Endothelial cell (in vitro differentiated cells): ENCODE results near the gene SLAMF1. TPM values are rescaled to one million over a fixed set of nuclear protein-coding genes. Genes with fewer than 3 reads are reported as not detected.

Experiments
- DNase-seq: peaks from one replicate; pipeline ENCODE4 v3.0.0; 2021; ENCODE audit warnings: low spot score
- H3K27ac Mint-ChIP-seq: one replicate; pipeline ENCODE4 v1.8.0; 2021; ENCODE audit warnings: mixed read lengths, inconsistent platforms; ENCODE audit not compliant: unreplicated experiment
- H3K27me3 Mint-ChIP-seq: one replicate; pipeline ENCODE4 v1.8.0; 2021; ENCODE audit warnings: mild to moderate bottlenecking, moderate library complexity, mixed read lengths, inconsistent platforms; ENCODE audit not compliant: unreplicated experiment
- H3K36me3 Mint-ChIP-seq: one replicate; pipeline ENCODE4 v1.8.0; 2021; ENCODE audit warnings: mild to moderate bottlenecking, low read depth, mixed read lengths, inconsistent platforms; ENCODE audit not compliant: unreplicated experiment
- H3K4me1 Mint-ChIP-seq: one replicate; pipeline ENCODE4 v1.8.0; 2021; ENCODE audit warnings: mild to moderate bottlenecking, mixed read lengths, inconsistent platforms; ENCODE audit not compliant: unreplicated experiment
- H3K4me3 Mint-ChIP-seq: one replicate; pipeline ENCODE4 v1.8.0; 2021; ENCODE audit warnings: mild to moderate bottlenecking, mixed read lengths, inconsistent platforms; ENCODE audit not compliant: unreplicated experiment
- H3K9me3 Mint-ChIP-seq: one replicate; pipeline ENCODE4 v1.8.0; 2021; ENCODE audit warnings: mixed read lengths, inconsistent platforms; ENCODE audit not compliant: unreplicated experiment
- CTCF ChIP-seq: fragments of 200-600 bp; sonication (generic); IDR thresholded peaks from one replicate; pipeline ENCODE4 v1.5.0; 2021; ENCODE audit warnings: antibody characterized with exemption; ENCODE audit not compliant: unreplicated experiment
- total RNA-seq: library from RNA; stranded (reverse); fragmentation: NEBNext Ultra II Directional; extraction: Animal tissue kit (Norgen Biotek cat#: 25700); gene quantifications from one replicate; pipeline ENCODE4 v1.2.1, GENCODE V29; 2021; ENCODE audit not compliant: unreplicated experiment

SLAMF1 gene
- total RNA-seq, 1 donor from 2014 or later, result not detected

GRCh38 chr1:160643138-160643537 is 3.7 kb downstream of the SLAMF1 start:
- TF ChIP-seq CTCF, result no peak
- Mint-ChIP-seq H3K36me3 (no peaks in the 10 kb centered on the region), H3K27me3 (peaks cover 7% of the 10 kb centered on the region), H3K4me3 (no peak overlapping the region), H3K9me3 (no peaks in the 10 kb centered on the region), H3K4me1 (peaks cover 16% of the 10 kb centered on the region), H3K27ac (no peak overlapping the region)
- no peak for DNase-seq

DNA sequence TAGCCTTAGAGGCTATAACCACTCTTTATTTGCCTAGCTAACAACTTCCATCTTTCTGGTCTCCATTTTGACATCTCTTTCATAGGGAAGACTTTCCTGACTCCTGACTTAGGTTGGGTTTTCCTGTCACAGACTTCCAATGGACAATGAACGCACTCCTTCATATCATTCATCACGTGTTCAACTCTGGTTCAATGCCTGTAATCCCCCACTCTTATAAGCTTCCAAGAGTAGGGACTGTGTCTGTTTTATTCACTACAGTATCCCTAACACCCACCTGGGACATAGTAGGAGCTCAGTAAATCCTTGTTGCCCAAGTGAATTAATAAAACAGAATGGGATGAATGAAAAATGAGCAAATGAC is 4.6 kb downstream of the SLAMF1 start:
- H3K4me1 Mint-ChIP-seq, result peaks cover 21% of the 10 kb centered on the region
- H3K27ac Mint-ChIP-seq, result no peak overlapping the region
- no peak overlapping the region for H3K4me3 Mint-ChIP-seq
- DNase-seq, result no peak
- H3K36me3 Mint-ChIP-seq, result no peaks in the 10 kb centered on the region
- H3K9me3 Mint-ChIP-seq, result no peaks in the 10 kb centered on the region
- H3K27me3 Mint-ChIP-seq, result peaks cover 5% of the 10 kb centered on the region
- TF ChIP-seq CTCF, result no peak

DNA sequence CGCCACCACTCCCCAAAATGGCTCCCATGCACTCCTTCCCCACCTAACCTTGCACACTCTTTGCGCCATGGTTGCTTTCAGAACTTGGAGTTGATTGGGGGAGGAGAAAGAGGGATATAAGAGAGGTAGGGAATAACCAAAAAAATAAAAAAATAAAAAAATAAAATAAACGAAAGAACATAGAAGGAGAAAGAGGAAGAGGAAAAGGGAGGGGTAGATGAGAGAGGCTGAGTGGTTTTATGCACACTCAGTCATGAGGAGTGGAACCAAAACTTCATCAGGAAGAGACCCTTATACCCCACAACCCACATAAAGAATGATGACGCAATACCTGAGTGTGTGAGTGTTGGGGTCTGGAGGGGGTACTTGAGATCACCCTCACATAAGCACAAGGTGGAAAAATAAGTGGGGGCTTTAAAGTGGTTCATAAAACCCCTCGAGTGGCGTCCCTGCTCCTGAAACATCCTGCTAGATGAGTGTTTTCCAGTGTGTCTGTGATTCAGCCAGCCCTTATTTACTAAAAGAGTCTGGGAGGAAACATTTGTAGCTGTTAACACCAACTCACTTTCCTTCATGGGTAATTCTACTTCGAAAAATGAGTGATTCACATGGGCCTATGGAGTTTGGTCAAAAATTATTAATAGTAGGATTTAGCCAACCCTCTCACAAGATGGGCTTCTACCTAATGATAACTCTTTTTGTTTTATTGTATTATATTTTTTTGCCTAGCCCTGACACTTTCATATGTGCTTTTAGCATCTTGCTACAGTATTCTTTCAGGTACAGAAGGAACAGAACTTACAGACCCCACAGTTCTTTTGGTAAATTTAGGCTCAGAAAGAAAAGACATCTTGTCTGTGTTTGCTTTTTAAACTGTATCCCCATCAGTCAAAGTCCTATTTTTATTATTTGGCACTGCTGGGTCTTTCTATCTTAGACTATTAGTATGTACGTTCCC is 5.2 kb downstream of the SLAMF1 start:
- Mint-ChIP-seq H3K27ac (no peak overlapping the region), H3K4me3 (no peak overlapping the region), H3K4me1 (peaks cover 23% of the 10 kb centered on the region), H3K9me3 (no peaks in the 10 kb centered on the region), H3K36me3 (no peaks in the 10 kb centered on the region), H3K27me3 (peaks cover 5% of the 10 kb centered on the region)
- TF ChIP-seq CTCF, result no peak
- DNase-seq, result no peak

DNA sequence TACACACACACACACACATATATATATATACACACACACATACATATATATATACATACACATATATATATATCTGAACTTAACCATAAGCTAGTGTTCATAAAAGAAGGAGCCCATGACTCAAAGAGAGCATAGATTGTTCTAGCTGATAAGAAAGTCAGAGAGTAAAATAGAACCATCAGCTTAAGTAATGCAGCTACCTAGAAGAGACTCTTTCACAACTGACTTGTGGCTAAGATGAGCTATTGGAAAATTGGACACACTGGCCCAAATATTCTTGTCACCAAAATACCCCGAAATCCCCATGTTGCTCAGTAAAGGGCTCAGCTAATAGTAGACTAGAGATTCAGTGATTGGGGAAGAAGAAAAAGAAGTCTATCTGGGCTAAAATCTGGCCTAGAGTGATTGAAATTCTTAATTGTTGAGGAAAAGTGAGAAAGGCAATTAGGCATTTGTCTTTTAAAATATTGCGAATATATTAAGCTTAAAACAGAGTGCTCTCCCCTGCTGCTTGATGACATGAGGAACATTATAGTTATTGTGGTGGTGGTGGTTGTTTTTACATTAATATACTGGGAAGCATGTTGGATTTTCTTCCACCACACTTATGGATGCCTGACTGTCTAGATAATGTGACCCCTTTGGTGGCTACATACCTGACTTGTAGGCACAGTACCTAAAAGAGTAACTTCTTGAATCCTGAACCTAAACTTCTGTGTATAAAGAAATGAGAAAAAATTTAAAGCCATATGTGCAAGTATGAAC is 6.3 kb downstream of the SLAMF1 start:
- TF ChIP-seq CTCF, result no peak

More for the DNA sequence above, 6.3 kb downstream of the SLAMF1 start:
- Mint-ChIP-seq H3K4me3 (no peak overlapping the region), H3K36me3 (no peaks in the 10 kb centered on the region), H3K9me3 (no peaks in the 10 kb centered on the region), H3K4me1 (peaks cover 24% of the 10 kb centered on the region), H3K27me3 (peaks cover 4% of the 10 kb centered on the region), H3K27ac (no peak overlapping the region)
- no peak for DNase-seq
